HepG2 (cell line): ENCODE results near the gene NAA16. TPM values are rescaled to one million over a fixed set of nuclear protein-coding genes. Genes with fewer than 3 reads are reported as not detected.

Experiments used
- BRF2 ChIP-seq: sonication (generic); formaldehyde crosslinking; IDR thresholded peaks from 2 replicates; pipeline ENCODE4 v1.8.1; 2022; ENCODE audit warnings: mild to moderate bottlenecking, missing genetic modification reagents
- CREBL2 ChIP-seq: sonication (generic); formaldehyde crosslinking; IDR thresholded peaks from 2 replicates; pipeline ENCODE4 v1.8.1; 2023; ENCODE audit warnings: missing genetic modification reagents, mild to moderate bottlenecking, borderline replicate concordance
- GPN1 ChIP-seq: sonication (generic); formaldehyde crosslinking; IDR thresholded peaks from 2 replicates; pipeline ENCODE4 v1.5.1; 2020; ENCODE audit warnings: missing genetic modification reagents, borderline replicate concordance
- HOXA9 ChIP-seq: sonication (generic); formaldehyde crosslinking; IDR thresholded peaks from 2 replicates; pipeline ENCODE4 v1.8.1; 2022; ENCODE audit warnings: missing genetic modification reagents, mild to moderate bottlenecking, moderate library complexity, borderline replicate concordance
- MAFG ChIP-seq: sonication (generic); formaldehyde crosslinking; IDR thresholded peaks from 2 replicates; pipeline ENCODE4 v1.5.1; 2020; ENCODE audit warnings: mild to moderate bottlenecking, missing genetic modification reagents
- MAX ChIP-seq: IDR thresholded peaks from 2 replicates; pipeline ENCODE4 v1.6.1; 2012; ENCODE audit warnings: inconsistent platforms
- MIER3 ChIP-seq: IDR thresholded peaks from 2 replicates; pipeline ENCODE4 v1.6.1; 2016; ENCODE audit warnings: missing compliant biosample characterization, borderline replicate concordance
- MNT ChIP-seq: fragments of 450-650 bp; IDR thresholded peaks from 2 replicates; pipeline ENCODE4 v1.6.1; 2016
- PHF8 ChIP-seq: sonication (generic); formaldehyde crosslinking; IDR thresholded peaks from 2 replicates; pipeline ENCODE4 v1.5.0; 2020; ENCODE audit warnings: missing genetic modification reagents
- SKI ChIP-seq: fragments of 450-650 bp; IDR thresholded peaks from one replicate; pipeline ENCODE4 v1.6.1; 2018; ENCODE audit warnings: mild to moderate bottlenecking; ENCODE audit not compliant: partially characterized antibody
- TCF12 ChIP-seq, 2 experiments: fragments of 450-650 bp in 1 of 2; sonication (generic) in 1 of 2; formaldehyde crosslinking in 1 of 2; IDR thresholded peaks; 2 replicates each; pipeline versions ENCODE4 v1.6.1 to v1.8.0; 2017 to 2022; ENCODE audit warnings: antibody characterized with exemption in 1 of 2, mild to moderate bottlenecking in 1 of 2, missing genetic modification reagents in 1 of 2, moderate library complexity in 1 of 2
- TEAD2 ChIP-seq: sonication (generic); formaldehyde crosslinking; IDR thresholded peaks from 2 replicates; pipeline ENCODE4 v1.9.0; 2021; ENCODE audit warnings: missing genetic modification reagents
- TGIF2 ChIP-seq: IDR thresholded peaks from 2 replicates; pipeline ENCODE4 v1.6.1; 2016; ENCODE audit warnings: control low read depth, missing compliant biosample characterization
- ZBTB25 ChIP-seq: IDR thresholded peaks from 2 replicates; pipeline ENCODE4 v1.6.1; 2018; ENCODE audit warnings: missing genetic modification reagents
- ZNF382 ChIP-seq: sonication (generic); formaldehyde crosslinking; IDR thresholded peaks from 2 replicates; pipeline ENCODE4 v1.5.0; 2020; ENCODE audit warnings: missing genetic modification reagents, mild to moderate bottlenecking, borderline replicate concordance
- ZNF549 ChIP-seq: sonication (generic); formaldehyde crosslinking; IDR thresholded peaks from 2 replicates; pipeline ENCODE4 v1.5.0; 2020; ENCODE audit warnings: missing genetic modification reagents
- ZNF773 ChIP-seq: sonication (generic); formaldehyde crosslinking; IDR thresholded peaks from 2 replicates; pipeline ENCODE4 v1.4.0; 2020; ENCODE audit warnings: missing genetic modification reagents, borderline replicate concordance
- polyA plus RNA-seq, 8 experiments: library from polyadenylated mRNA; depleted of rRNA in 3 of 8; stranded (reverse) in 7 of 8; unstranded in 1 of 8; fragments of >200 nt; fragmentation: Illumina TruSeq in 4 of 8; extraction: Trizol in 4 of 8; gene quantifications; 2 replicates each; pipeline versions ENCODE4 v1.2.1 to v1.2.3, GENCODE V29; 2011 to 2016; ENCODE audit warnings: low read depth in 4 of 8, missing spikeins in 1 of 8, mixed read lengths in 1 of 8; ENCODE audit not compliant: insufficient read depth in 1 of 8
- total RNA-seq, 5 experiments: library from RNA; depleted of rRNA; stranded (reverse); fragments of >200 nt; fragmentation: Illumina TruSeq; extraction: Trizol; gene quantifications; 2 replicates each; pipeline ENCODE4 v1.2.3, GENCODE V29; 2016; ENCODE audit warnings: low read depth in 1 of 5
- TF ChIP-seq, protein P1 (sequence below): sonication (generic); formaldehyde crosslinking; IDR thresholded peaks from 2 replicates; pipeline ENCODE4 v1.4.0; 2020; ENCODE audit warnings: missing genetic modification reagents, borderline replicate concordance

NAA16 gene
- total and polyA plus RNA-seq, 2 of the 13 experiments (the other 11 are each of a cell fraction or from before 2014, with no cell fraction given), result 9.2 to 15.1 TPM

DNA sequence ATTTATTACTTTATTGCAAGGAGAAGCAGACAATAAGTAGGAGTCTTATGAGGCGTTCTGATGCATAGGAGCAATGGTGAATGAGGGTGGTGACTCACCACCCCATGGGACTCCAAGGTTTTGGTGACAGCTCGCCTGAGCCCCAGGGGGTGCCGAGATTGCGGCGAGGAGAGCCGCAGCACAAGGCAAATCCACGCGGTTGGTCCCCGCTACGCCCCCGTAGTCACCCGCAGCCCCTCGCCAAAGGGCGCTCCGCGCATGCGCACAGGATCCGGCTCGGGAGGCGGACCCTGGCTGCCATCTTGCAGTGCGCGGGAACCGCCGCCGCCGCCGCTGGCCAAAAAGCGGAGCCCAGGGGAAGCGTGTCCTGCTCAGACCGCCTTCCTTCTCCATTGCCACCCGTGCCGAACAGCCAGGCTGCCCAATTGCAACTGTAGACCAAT is at the start of gene NAA16 (continued):
- TF ChIP-seq ZNF382 (CRISPR knock-in tag) (no peak), HOXA9 (CRISPR knock-in tag) (no peak), PHF8 (CRISPR knock-in tag) (peak; percentile 86; the same call in 1 of the 2 replicates), BRF2 (CRISPR knock-in tag) (no peak), MAX (peak; percentile 79), ZBTB25 (CRISPR knock-in tag) (no peak), ZNF773 (CRISPR knock-in tag) (no peak), GPN1 (CRISPR knock-in tag) (no peak), MAFG (no peak), ZNF549 (CRISPR knock-in tag) (no peak), CREBL2 (no peak), SKI (no peak), TCF12 (IDR thresholded peaks at IDR 0.05) (no peak), TCF12 (CRISPR knock-in tag; IDR thresholded peaks at IDR 0.05) (no peak), MNT (no peak), TEAD2 (CRISPR knock-in tag) (no peak), TGIF2 (CRISPR knock-in tag) (no peak; the same call in 1 of the 2 replicates), MIER3 (CRISPR knock-in tag) (peak; percentile 48; the same call in 1 of the 2 replicates)
- TF ChIP-seq, protein P1, sequence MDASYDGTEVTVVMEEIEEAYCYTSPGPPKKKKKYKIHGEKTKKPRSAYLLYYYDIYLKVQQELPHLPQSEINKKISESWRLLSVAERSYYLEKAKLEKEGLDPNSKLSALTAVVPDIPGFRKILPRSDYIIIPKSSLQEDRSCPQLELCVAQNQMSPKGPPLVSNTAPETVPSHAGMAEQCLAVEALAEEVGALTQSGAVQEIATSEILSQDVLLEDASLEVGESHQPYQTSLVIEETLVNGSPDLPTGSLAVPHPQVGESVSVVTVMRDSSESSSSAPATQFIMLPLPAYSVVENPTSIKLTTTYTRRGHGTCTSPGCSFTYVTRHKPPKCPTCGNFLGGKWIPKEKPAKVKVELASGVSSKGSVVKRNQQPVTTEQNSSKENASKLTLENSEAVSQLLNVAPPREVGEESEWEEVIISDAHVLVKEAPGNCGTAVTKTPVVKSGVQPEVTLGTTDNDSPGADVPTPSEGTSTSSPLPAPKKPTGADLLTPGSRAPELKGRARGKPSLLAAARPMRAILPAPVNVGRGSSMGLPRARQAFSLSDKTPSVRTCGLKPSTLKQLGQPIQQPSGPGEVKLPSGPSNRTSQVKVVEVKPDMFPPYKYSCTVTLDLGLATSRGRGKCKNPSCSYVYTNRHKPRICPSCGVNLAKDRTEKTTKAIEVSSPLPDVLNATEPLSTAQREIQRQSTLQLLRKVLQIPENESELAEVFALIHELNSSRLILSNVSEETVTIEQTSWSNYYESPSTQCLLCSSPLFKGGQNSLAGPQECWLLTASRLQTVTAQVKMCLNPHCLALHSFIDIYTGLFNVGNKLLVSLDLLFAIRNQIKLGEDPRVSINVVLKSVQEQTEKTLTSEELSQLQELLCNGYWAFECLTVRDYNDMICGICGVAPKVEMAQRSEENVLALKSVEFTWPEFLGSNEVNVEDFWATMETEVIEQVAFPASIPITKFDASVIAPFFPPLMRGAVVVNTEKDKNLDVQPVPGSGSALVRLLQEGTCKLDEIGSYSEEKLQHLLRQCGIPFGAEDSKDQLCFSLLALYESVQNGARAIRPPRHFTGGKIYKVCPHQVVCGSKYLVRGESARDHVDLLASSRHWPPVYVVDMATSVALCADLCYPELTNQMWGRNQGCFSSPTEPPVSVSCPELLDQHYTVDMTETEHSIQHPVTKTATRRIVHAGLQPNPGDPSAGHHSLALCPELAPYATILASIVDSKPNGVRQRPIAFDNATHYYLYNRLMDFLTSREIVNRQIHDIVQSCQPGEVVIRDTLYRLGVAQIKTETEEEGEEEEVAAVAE (CRISPR knock-in tag), result no peak; the same call in 1 of the 2 replicates
